HepG2 (cell line): ENCODE data around the gene CERS5. TPM values are rescaled to one million over a fixed set of nuclear protein-coding genes. Genes with fewer than 3 reads are reported as not detected.

Experiments
- ARHGAP35 ChIP-seq: sonication (generic); formaldehyde crosslinking; IDR thresholded peaks from 2 replicates; pipeline ENCODE4 v1.9.0; 2022; ENCODE audit warnings: mild to moderate bottlenecking, inconsistent platforms, moderate library complexity, missing genetic modification reagents, borderline replicate concordance
- MLXIP ChIP-seq: sonication (generic); formaldehyde crosslinking; IDR thresholded peaks from 2 replicates; pipeline ENCODE4 v1.9.0; 2021; ENCODE audit warnings: missing genetic modification reagents, borderline replicate concordance
- NFYB ChIP-seq: sonication (generic); formaldehyde crosslinking; IDR thresholded peaks from 2 replicates; pipeline ENCODE4 v1.4.0; 2020; ENCODE audit warnings: missing genetic modification reagents
- PRDM15 ChIP-seq: sonication (generic); formaldehyde crosslinking; IDR thresholded peaks from 2 replicates; pipeline ENCODE4 v1.4.0; 2020; ENCODE audit warnings: missing genetic modification reagents
- SSRP1 ChIP-seq: IDR thresholded peaks from 2 replicates; pipeline ENCODE4 v1.6.1; 2016; ENCODE audit warnings: control low read depth
- STAT6 ChIP-seq: sonication (generic); formaldehyde crosslinking; IDR thresholded peaks from 2 replicates; pipeline ENCODE4 v1.4.0; 2020; ENCODE audit warnings: missing genetic modification reagents, mild to moderate bottlenecking, borderline replicate concordance
- TGIF2 ChIP-seq: IDR thresholded peaks from 2 replicates; pipeline ENCODE4 v1.6.1; 2016; ENCODE audit warnings: control low read depth, missing compliant biosample characterization
- ZHX1 ChIP-seq: sonication (generic); formaldehyde crosslinking; IDR thresholded peaks from 2 replicates; pipeline ENCODE4 v1.8.1; 2022; ENCODE audit warnings: low read depth, mild to moderate bottlenecking, missing genetic modification reagents
- ZNF224 ChIP-seq: sonication (generic); formaldehyde crosslinking; IDR thresholded peaks from 2 replicates; pipeline ENCODE4 v1.5.0; 2020; ENCODE audit warnings: mild to moderate bottlenecking, missing genetic modification reagents
- ZNF501 ChIP-seq: sonication (generic); formaldehyde crosslinking; IDR thresholded peaks from 2 replicates; pipeline ENCODE4 v1.5.1; 2020; ENCODE audit warnings: mild to moderate bottlenecking, moderate library complexity, missing genetic modification reagents
- polyA plus RNA-seq, 8 experiments: library from polyadenylated mRNA; depleted of rRNA in 3 of 8; stranded (reverse) in 7 of 8; unstranded in 1 of 8; fragments of >200 nt; fragmentation: Illumina TruSeq in 4 of 8; extraction: Trizol in 4 of 8; gene quantifications; 2 replicates each; pipeline versions ENCODE4 v1.2.1 to v1.2.3, GENCODE V29; 2011 to 2016; ENCODE audit warnings: low read depth in 4 of 8, missing spikeins in 1 of 8, mixed read lengths in 1 of 8; ENCODE audit not compliant: insufficient read depth in 1 of 8
- total RNA-seq, 5 experiments: library from RNA; depleted of rRNA; stranded (reverse); fragments of >200 nt; fragmentation: Illumina TruSeq; extraction: Trizol; gene quantifications; 2 replicates each; pipeline ENCODE4 v1.2.3, GENCODE V29; 2016; ENCODE audit warnings: low read depth in 1 of 5
- TF ChIP-seq, protein P1 (sequence below): sonication (generic); formaldehyde crosslinking; conservative IDR thresholded peaks from 2 replicates; pipeline ENCODE4 v1.8.0; 2022; ENCODE audit warnings: mild to moderate bottlenecking, moderate library complexity, missing genetic modification reagents

Gene CERS5
- total and polyA plus RNA-seq, 2 of the 13 experiments (the other 11 are each of a cell fraction or from before 2014, with no cell fraction given), result 22.3 to 48.8 TPM

DNA sequence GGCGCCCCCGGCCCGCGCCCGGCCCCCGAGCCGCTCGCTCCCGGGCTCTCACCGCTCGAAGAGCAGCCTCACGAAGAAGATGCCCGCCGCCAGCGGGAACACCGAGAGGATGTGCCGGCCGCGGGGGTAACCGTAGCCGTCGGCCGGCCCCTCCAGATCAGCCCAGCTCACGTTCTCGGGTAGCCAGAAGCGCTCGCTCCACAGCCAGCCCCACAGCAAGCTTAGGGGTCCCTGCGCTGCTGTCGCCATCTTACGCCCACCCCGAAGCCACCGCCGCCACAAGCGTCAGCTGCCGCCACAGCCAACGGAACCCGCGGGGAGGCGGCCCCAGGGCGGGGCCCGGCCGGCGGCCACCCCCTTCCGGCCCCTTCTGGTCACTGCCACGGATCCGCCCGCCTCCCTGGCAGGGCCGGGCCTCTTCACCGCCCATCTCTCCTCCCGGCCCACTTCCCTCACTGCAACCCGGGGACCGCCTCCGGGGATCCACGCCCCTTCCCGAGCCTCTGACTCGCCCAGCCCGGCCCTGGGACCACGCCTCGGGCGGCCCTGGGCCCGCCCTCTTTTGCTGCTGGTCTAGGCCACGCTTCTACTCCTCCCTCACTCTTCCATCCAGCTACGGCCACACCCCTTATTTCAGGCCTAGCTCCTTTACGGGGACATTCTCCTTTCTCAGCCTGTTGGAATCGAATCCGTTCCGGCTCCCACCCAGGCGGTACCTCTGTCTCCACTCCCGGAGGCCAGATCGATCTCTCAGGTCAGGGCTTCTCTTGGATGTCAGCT is at the start of gene CERS5 (continued):
- TF ChIP-seq TGIF2 (CRISPR knock-in tag) (no peak), ZHX1 (CRISPR knock-in tag) (peak; percentile 13; the same call in 1 of the 2 replicates), MLXIP (no peak), SSRP1 (CRISPR knock-in tag) (no peak), ZNF224 (CRISPR knock-in tag) (0 out of 2 replicates have a peak, but pooled peaks have one; percentile 25), PRDM15 (CRISPR knock-in tag) (peak; percentile 90), STAT6 (CRISPR knock-in tag) (peak; percentile 52; the same call in 1 of the 2 replicates), ARHGAP35 (CRISPR knock-in tag) (peak; percentile 34; the same call in 1 of the 2 replicates), ZNF501 (CRISPR knock-in tag) (peak; percentile 57), NFYB (CRISPR knock-in tag) (peak; percentile 47; the same call in 1 of the 2 replicates)
- TF ChIP-seq, protein P1, sequence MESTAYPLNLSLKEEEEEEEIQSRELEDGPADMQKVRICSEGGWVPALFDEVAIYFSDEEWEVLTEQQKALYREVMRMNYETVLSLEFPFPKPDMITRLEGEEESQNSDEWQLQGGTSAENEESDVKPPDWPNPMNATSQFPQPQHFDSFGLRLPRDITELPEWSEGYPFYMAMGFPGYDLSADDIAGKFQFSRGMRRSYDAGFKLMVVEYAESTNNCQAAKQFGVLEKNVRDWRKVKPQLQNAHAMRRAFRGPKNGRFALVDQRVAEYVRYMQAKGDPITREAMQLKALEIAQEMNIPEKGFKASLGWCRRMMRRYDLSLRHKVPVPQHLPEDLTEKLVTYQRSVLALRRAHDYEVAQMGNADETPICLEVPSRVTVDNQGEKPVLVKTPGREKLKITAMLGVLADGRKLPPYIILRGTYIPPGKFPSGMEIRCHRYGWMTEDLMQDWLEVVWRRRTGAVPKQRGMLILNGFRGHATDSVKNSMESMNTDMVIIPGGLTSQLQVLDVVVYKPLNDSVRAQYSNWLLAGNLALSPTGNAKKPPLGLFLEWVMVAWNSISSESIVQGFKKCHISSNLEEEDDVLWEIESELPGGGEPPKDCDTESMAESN, result peak; percentile 53
